GM13977 (cell line): ENCODE measurements around the gene MPV17L2.

Source experiments
- DNase-seq: peaks from one replicate; pipeline ENCODE4 v3.0.0; 2012; ENCODE audit warnings: low spot score
- in situ Hi-C: fragments of 300-500 bp; cut with MboI; formaldehyde crosslinking; loops from one replicate; pipeline ENCODE4 v1.12.0; 2022; ENCODE audit warnings: low sequenced_read_pairs, low pct_unique_long_range_greater_than_20kb, mixed read lengths, inconsistent platforms; ENCODE audit not compliant: unreplicated experiment
- TF ChIP-seq, protein P1 (sequence below): IDR thresholded peaks from 2 replicates; pipeline ENCODE4 v1.5.1; 2012; ENCODE audit warnings: mild to moderate bottlenecking, control low read depth; ENCODE audit not compliant: insufficient read depth; ENCODE audit errors: extremely low read depth, missing control alignments

Gene MPV17L2

GRCh38 chr19:18211683-18212082 lies 18.7 kb downstream of the MPV17L2 start:
- DNase-seq = no peak
- TF ChIP-seq, protein P1, sequence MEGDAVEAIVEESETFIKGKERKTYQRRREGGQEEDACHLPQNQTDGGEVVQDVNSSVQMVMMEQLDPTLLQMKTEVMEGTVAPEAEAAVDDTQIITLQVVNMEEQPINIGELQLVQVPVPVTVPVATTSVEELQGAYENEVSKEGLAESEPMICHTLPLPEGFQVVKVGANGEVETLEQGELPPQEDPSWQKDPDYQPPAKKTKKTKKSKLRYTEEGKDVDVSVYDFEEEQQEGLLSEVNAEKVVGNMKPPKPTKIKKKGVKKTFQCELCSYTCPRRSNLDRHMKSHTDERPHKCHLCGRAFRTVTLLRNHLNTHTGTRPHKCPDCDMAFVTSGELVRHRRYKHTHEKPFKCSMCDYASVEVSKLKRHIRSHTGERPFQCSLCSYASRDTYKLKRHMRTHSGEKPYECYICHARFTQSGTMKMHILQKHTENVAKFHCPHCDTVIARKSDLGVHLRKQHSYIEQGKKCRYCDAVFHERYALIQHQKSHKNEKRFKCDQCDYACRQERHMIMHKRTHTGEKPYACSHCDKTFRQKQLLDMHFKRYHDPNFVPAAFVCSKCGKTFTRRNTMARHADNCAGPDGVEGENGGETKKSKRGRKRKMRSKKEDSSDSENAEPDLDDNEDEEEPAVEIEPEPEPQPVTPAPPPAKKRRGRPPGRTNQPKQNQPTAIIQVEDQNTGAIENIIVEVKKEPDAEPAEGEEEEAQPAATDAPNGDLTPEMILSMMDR = no peak
- in situ Hi-C loops = no loop called here

DNA sequence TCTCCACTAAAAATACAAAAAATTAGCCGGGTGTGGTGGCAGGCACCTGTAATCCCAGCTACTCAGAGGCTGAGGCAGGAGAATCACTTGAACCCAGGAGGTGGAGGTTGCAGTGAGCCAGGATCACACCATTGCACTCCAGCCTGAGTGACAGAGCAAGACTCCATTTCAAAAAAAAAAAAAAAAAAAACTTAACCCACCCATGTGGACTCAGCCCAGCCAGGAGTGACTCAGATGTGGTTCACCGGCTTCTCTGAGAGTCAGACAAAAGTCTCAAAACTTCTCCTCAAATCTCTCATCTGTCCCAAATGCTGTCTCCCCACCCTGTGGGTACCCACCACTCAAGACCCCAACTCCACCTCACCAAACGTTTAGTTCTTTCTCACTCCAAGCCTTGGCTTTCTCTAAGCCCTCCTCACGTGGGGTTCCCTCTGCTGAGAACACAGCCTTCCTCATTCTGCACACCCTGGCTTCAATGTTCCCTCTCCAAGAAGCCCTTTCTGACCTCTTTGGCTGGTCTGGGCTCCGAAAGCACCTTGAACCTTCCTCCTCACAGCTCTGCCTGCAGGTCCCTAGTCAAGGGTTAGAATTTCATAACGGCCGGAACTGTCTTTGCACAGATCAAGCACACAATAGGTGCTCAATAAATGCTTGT lies 21.9 kb downstream of the MPV17L2 start:
- DNase-seq = no peak
- in situ Hi-C loops = no loop called here
- TF ChIP-seq, protein P1 = no peak

GRCh38 chr19:18216789-18217188 lies 23.8 kb downstream of the MPV17L2 start:
- in situ Hi-C loops = no loop called here
- DNase-seq = no peak
- TF ChIP-seq, protein P1 = no peak

- no peak for DNase-seq
- TF ChIP-seq, protein P1 = no peak
- in situ Hi-C loops = no loop called here
Measured at GRCh38 chr19:18218159-18218558, 25.1 kb downstream of the MPV17L2 start.

DNA sequence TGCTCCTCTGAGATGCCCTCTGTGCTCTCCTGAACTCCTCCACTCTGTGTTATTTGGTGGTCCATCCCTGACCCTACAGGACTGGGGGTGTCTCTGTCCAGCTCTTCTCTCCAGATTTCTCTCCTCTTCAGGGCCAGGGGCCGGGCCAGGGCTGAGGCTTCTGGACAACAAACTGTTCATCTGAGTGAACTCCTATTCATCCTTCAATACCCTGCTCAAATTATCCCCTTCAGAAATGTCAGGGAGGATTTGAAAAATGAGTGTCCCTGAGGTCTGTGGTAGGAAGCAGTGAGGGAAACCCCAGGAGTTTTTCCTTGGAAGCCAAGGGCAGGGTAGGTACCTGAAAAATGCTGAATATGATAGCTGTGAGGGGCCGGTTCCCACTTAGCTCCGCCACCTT lies 25.6 kb downstream of the MPV17L2 start:
- in situ Hi-C loops = no loop called here
- no peak for DNase-seq
- TF ChIP-seq, protein P1 = no peak

- no peak for DNase-seq
- TF ChIP-seq, protein P1 = no peak
- in situ Hi-C loops = no loop called here
Measured at GRCh38 chr19:18219911-18220631, 27.1 kb downstream of the MPV17L2 start.
